ENCODE measurements around the gene CCBE1.
"Not testable (repeated sequence)": the region's sequence is repeated elsewhere in the genome, so short reads cannot be mapped to it uniquely, and the experiment has no call there.

The CCBE1 gene

GRCh38 chr18:59540780-59541179 is 156.4 kb downstream of the CCBE1 start:
- DNase-seq (ENCODE audit: low read depth, low spot score), result no peak

GRCh38 chr18:59540346-59540745 is 156.9 kb downstream of the CCBE1 start:
- no peak for DNase-seq (ENCODE audit: low read depth, low spot score)

- no peak for DNase-seq (ENCODE audit: low read depth, low spot score)
Observed at GRCh38 chr18:59539108-59539507, 158.1 kb downstream of the CCBE1 start.

- no peak for DNase-seq (ENCODE audit: low read depth, low spot score)
Observed at GRCh38 chr18:59537579-59537978, 159.6 kb downstream of the CCBE1 start.

- DNase-seq (ENCODE audit: low read depth, low spot score), result no peak
Observed at GRCh38 chr18:59536166-59536565, 161.1 kb downstream of the CCBE1 start.

- DNase-seq (ENCODE audit: low read depth, low spot score), result no peak
Observed at GRCh38 chr18:59535055-59535454, 162.2 kb downstream of the CCBE1 start.

GRCh38 chr18:59528866-59529265 is 168.4 kb downstream of the CCBE1 start:
- DNase-seq (ENCODE audit: low read depth, low spot score), result peak; percentile 89

- DNase-seq (ENCODE audit: low read depth, low spot score), result no peak
Observed at GRCh38 chr18:59520562-59521355, 176.5 kb downstream of the CCBE1 start.

- peak; percentile 81 for DNase-seq (ENCODE audit: low read depth, low spot score)
Observed at GRCh38 chr18:59518705-59519104, 178.5 kb downstream of the CCBE1 start.

GRCh38 chr18:59517446-59518165 is 179.6 kb downstream of the CCBE1 start:
- DNase-seq (ENCODE audit: low read depth, low spot score), result peak; percentile 34

GRCh38 chr18:59516356-59517155 is 180.7 kb downstream of the CCBE1 start:
- DNase-seq (ENCODE audit: low read depth, low spot score), result peak; percentile 88

GRCh38 chr18:59515956-59516355 is 181.3 kb downstream of the CCBE1 start:
- not testable (repeated sequence) for DNase-seq (ENCODE audit: low read depth, low spot score)

- no peak for DNase-seq (ENCODE audit: low read depth, low spot score)
Observed at GRCh38 chr18:59515147-59515546, 182.1 kb downstream of the CCBE1 start.

GRCh38 chr18:59514203-59514602 is 183.0 kb downstream of the CCBE1 start:
- DNase-seq (ENCODE audit: low read depth, low spot score), result peak; percentile 45

GRCh38 chr18:59512025-59512755 is 185.0 kb downstream of the CCBE1 start:
- no peak for DNase-seq (ENCODE audit: low read depth, low spot score)

GRCh38 chr18:59509481-59510442 is 187.5 kb downstream of the CCBE1 start:
- DNase-seq (ENCODE audit: low read depth, low spot score), result no peak

GRCh38 chr18:59505356-59505755 is 191.9 kb downstream of the CCBE1 start:
- no peak for DNase-seq (ENCODE audit: low read depth, low spot score)

GRCh38 chr18:59502274-59503175 is 194.7 kb downstream of the CCBE1 start:
- DNase-seq (ENCODE audit: low read depth, low spot score), result peak; percentile 73

GRCh38 chr18:59501920-59502273 is 195.3 kb downstream of the CCBE1 start:
- DNase-seq (ENCODE audit: low read depth, low spot score), result peak; percentile 15

Data from ELF-1 (cell line).